ENCODE data around the gene WDR4. TPM values are rescaled to one million over a fixed set of nuclear protein-coding genes. Genes with fewer than 3 reads are reported as not detected.

Gene WDR4
- total RNA-seq, 1 experiment from 2014 or later = 42.6 TPM

GRCh38 chr21:42924433-42924751 is 45.1 kb upstream of the WDR4 start:
- DNase-seq (ENCODE audit: low spot score) (no peak), ATAC-seq (no peak)
- ChIA-PET CTCF (no interaction called here), POLR2A (no interaction called here)
- Mint-ChIP-seq H3K9me3 (no peaks in the 10 kb centered on the region), H3K4me3 (peak overlapping the region; percentile 66), H3K4me1 (peaks cover 48% of the 10 kb centered on the region), H3K27ac (peak overlapping the region; percentile 99), H3K27me3 (ENCODE audit: low read depth) (no peaks in the 10 kb centered on the region), H3K36me3 (peaks cover 4% of the 10 kb centered on the region)
- TF ChIP-seq NR3C1 (CRISPR knock-in tag; conservative IDR thresholded peaks at IDR 0.05; ENCODE audit: low read depth) (no peak), ETV6 (CRISPR knock-in tag; IDR thresholded peaks at IDR 0.05) (no peak)

- H3K36me3 Mint-ChIP-seq = peaks cover 4% of the 10 kb centered on the region
- H3K27me3 Mint-ChIP-seq (ENCODE audit: low read depth) = no peaks in the 10 kb centered on the region
- TF ChIP-seq USF2 (CRISPR knock-in tag; IDR thresholded peaks at IDR 0.05) (no peak), ZSCAN18 (CRISPR knock-in tag; IDR thresholded peaks at IDR 0.05) (no peak), PRDM15 (CRISPR knock-in tag; IDR thresholded peaks at IDR 0.05) (peak; percentile 63; the same call in 1 of the 2 replicates), GRHL2 (CRISPR knock-in tag; IDR thresholded peaks at IDR 0.05; ENCODE audit: insufficient replicate concordance, severe bottlenecking) (no peak), SOX15 (CRISPR knock-in tag; IDR thresholded peaks at IDR 0.05) (no peak), USF1 (CRISPR knock-in tag; IDR thresholded peaks at IDR 0.05) (no peak), ZNF532 (CRISPR knock-in tag; IDR thresholded peaks at IDR 0.05; ENCODE audit: borderline replicate concordance) (0 out of 2 replicates have a peak, but pooled peaks have one; percentile 23), MLX (CRISPR knock-in tag; IDR thresholded peaks at IDR 0.05) (no peak), ATF3 (CRISPR knock-in tag; conservative IDR thresholded peaks at IDR 0.05) (no peak), ZNF671 (CRISPR knock-in tag; IDR thresholded peaks at IDR 0.05) (no peak), STAT6 (CRISPR knock-in tag; conservative IDR thresholded peaks at IDR 0.05; ENCODE audit: low read depth) (no peak), JUN (CRISPR knock-in tag; IDR thresholded peaks at IDR 0.05) (no peak), ZNF512 (CRISPR knock-in tag; IDR thresholded peaks at IDR 0.05; ENCODE audit: borderline replicate concordance) (no peak), GTF2I (CRISPR knock-in tag; conservative IDR thresholded peaks at IDR 0.05) (no peak)
Observed at GRCh38 chr21:42923553-42924432, 44.5 kb upstream of the WDR4 start.

More at GRCh38 chr21:42923553-42924432, 44.5 kb upstream of the WDR4 start:
- CTCF ChIA-PET = interaction anchor here (0.6 to 1.1 kb wide), 6 partner anchors 33 to 69 kb away, joined by 3 to 4 read pairs (median 3); partner anchors contain the start of gene PKNOX1
- H3K4me3 Mint-ChIP-seq = peak overlapping the region; percentile 66
- POLR2A ChIA-PET = no interaction called here
- DNase-seq (ENCODE audit: low spot score) = peak; percentile 84
- H3K27ac Mint-ChIP-seq = peak overlapping the region; percentile 99
- peaks cover 44% of the 10 kb centered on the region for H3K4me1 Mint-ChIP-seq
- ATAC-seq = peak; percentile 93
- no peaks in the 10 kb centered on the region for H3K9me3 Mint-ChIP-seq
